NCI-H82 treated with DMSO at 0.1 percent for 48 hours (cell line): ENCODE measurements around the gene OR4C16.

Experiments used
- DNase-seq: peaks from one replicate; lab custom pipeline; 2025; ENCODE audit not compliant: unreplicated experiment; lab: John Stamatoyannopoulos, UW

The OR4C16 gene

GRCh38 chr11:55571828-55572227, at the start of gene OR4C16:
Gene OR4C16, plus strand, starts transcription at chr11:55572128. Its CDS starts 0 bp downstream, at chr11:55572128.
- DNase-seq = no peak

GRCh38 chr11:55554169-55554568, 17.8 kb upstream of the OR4C16 start, which contains the start of gene OR4C15:
Gene OR4C15, plus strand, starts transcription at chr11:55554469. Its CDS starts 0 bp downstream, at chr11:55554469.
- DNase-seq = no peak

GRCh38 chr11:55572548-55572947, 620 bp downstream of the OR4C16 start:
- no peak for DNase-seq

- DNase-seq = no peak
These were observed 35.6 kb downstream of the OR4C16 start, which contains the start of gene OR4C11 for GRCh38 chr11:55607545-55607944. Gene OR4C11, minus strand, starts transcription at chr11:55607645. Its CDS starts 3,272 bp downstream, at chr11:55604373.
